Endothelial cell (in vitro differentiated cells): ENCODE data around the gene UBAP2L. TPM values are rescaled to one million over a fixed set of nuclear protein-coding genes. Genes with fewer than 3 reads are reported as not detected.

Experiments used
- DNase-seq: peaks from one replicate; pipeline ENCODE4 v3.0.0; 2021; ENCODE audit warnings: low spot score
- H3K27ac Mint-ChIP-seq: one replicate; pipeline ENCODE4 v1.8.0; 2021; ENCODE audit warnings: mixed read lengths, inconsistent platforms; ENCODE audit not compliant: unreplicated experiment
- H3K27me3 Mint-ChIP-seq: one replicate; pipeline ENCODE4 v1.8.0; 2021; ENCODE audit warnings: mild to moderate bottlenecking, moderate library complexity, mixed read lengths, inconsistent platforms; ENCODE audit not compliant: unreplicated experiment
- H3K36me3 Mint-ChIP-seq: one replicate; pipeline ENCODE4 v1.8.0; 2021; ENCODE audit warnings: mild to moderate bottlenecking, low read depth, mixed read lengths, inconsistent platforms; ENCODE audit not compliant: unreplicated experiment
- H3K4me1 Mint-ChIP-seq: one replicate; pipeline ENCODE4 v1.8.0; 2021; ENCODE audit warnings: mild to moderate bottlenecking, mixed read lengths, inconsistent platforms; ENCODE audit not compliant: unreplicated experiment
- H3K4me3 Mint-ChIP-seq: one replicate; pipeline ENCODE4 v1.8.0; 2021; ENCODE audit warnings: mild to moderate bottlenecking, mixed read lengths, inconsistent platforms; ENCODE audit not compliant: unreplicated experiment
- H3K9me3 Mint-ChIP-seq: one replicate; pipeline ENCODE4 v1.8.0; 2021; ENCODE audit warnings: mixed read lengths, inconsistent platforms; ENCODE audit not compliant: unreplicated experiment
- CTCF ChIP-seq: fragments of 200-600 bp; sonication (generic); IDR thresholded peaks from one replicate; pipeline ENCODE4 v1.5.0; 2021; ENCODE audit warnings: antibody characterized with exemption; ENCODE audit not compliant: unreplicated experiment
- total RNA-seq: library from RNA; stranded (reverse); fragmentation: NEBNext Ultra II Directional; extraction: Animal tissue kit (Norgen Biotek cat#: 25700); gene quantifications from one replicate; pipeline ENCODE4 v1.2.1, GENCODE V29; 2021; ENCODE audit not compliant: unreplicated experiment

UBAP2L gene
- total RNA-seq, 1 donor from 2014 or later: 243 TPM

- H3K4me1 Mint-ChIP-seq: no peaks in the 10 kb centered on the region
- no peaks in the 10 kb centered on the region for H3K9me3 Mint-ChIP-seq
- peaks cover 5% of the 10 kb centered on the region for H3K27me3 Mint-ChIP-seq
- H3K4me3 Mint-ChIP-seq: peak overlapping the region; percentile 37
- no peak for TF ChIP-seq CTCF
- H3K27ac Mint-ChIP-seq: no peak overlapping the region
- DNase-seq: no peak
- H3K36me3 Mint-ChIP-seq: peaks cover 41% of the 10 kb centered on the region
Observed at GRCh38 chr1:154208677-154209388, 11.9 kb upstream of the UBAP2L start.

- peak overlapping the region; percentile 65 for H3K4me3 Mint-ChIP-seq
- peaks cover 33% of the 10 kb centered on the region for H3K36me3 Mint-ChIP-seq
- no peaks in the 10 kb centered on the region for H3K9me3 Mint-ChIP-seq
- no peaks in the 10 kb centered on the region for H3K4me1 Mint-ChIP-seq
- H3K27me3 Mint-ChIP-seq: no peaks in the 10 kb centered on the region
- no peak for DNase-seq
- TF ChIP-seq CTCF: no peak
- H3K27ac Mint-ChIP-seq: no peak overlapping the region
Observed at GRCh38 chr1:154212083-154212482, 8.7 kb upstream of the UBAP2L start.

GRCh38 chr1:154213274-154213673 lies 7.5 kb upstream of the UBAP2L start:
- H3K36me3 Mint-ChIP-seq: peaks cover 30% of the 10 kb centered on the region
- H3K9me3 Mint-ChIP-seq: no peaks in the 10 kb centered on the region
- no peak for DNase-seq
- H3K4me1 Mint-ChIP-seq: peaks cover 2% of the 10 kb centered on the region
- no peak overlapping the region for H3K4me3 Mint-ChIP-seq
- no peaks in the 10 kb centered on the region for H3K27me3 Mint-ChIP-seq
- TF ChIP-seq CTCF: no peak
- H3K27ac Mint-ChIP-seq: no peak overlapping the region

GRCh38 chr1:154218545-154218944 lies 2.2 kb upstream of the UBAP2L start:
- no peaks in the 10 kb centered on the region for H3K9me3 Mint-ChIP-seq
- H3K27me3 Mint-ChIP-seq: peaks cover 15% of the 10 kb centered on the region
- H3K4me1 Mint-ChIP-seq: peaks cover 34% of the 10 kb centered on the region
- H3K27ac Mint-ChIP-seq: peak overlapping the region; percentile 74
- peaks cover 20% of the 10 kb centered on the region for H3K36me3 Mint-ChIP-seq
- no peak for TF ChIP-seq CTCF
- no peak for DNase-seq
- peak overlapping the region; percentile 99 for H3K4me3 Mint-ChIP-seq

- Mint-ChIP-seq H3K4me3 (peak overlapping the region; percentile 99), H3K27ac (peak overlapping the region; percentile 99), H3K9me3 (no peaks in the 10 kb centered on the region), H3K4me1 (peaks cover 36% of the 10 kb centered on the region), H3K27me3 (peaks cover 15% of the 10 kb centered on the region), H3K36me3 (peaks cover 15% of the 10 kb centered on the region)
- TF ChIP-seq CTCF: no peak
- no peak for DNase-seq
Observed at GRCh38 chr1:154219541-154219940, 1.2 kb upstream of the UBAP2L start.
